H1 (cell line): ENCODE results near the gene GABARAPL1. TPM values are rescaled to one million over a fixed set of nuclear protein-coding genes. Genes with fewer than 3 reads are reported as not detected.

Experiments
- ASH2L ChIP-seq: fragments of 200-600, 300-600 bp; sonication (generic); IDR thresholded peaks from one replicate; pipeline ENCODE4 v1.7.1; 2017; ENCODE audit warnings: low read length
- EGR1 ChIP-seq: IDR thresholded peaks from 2 replicates; pipeline ENCODE4 v1.6.1; 2011; ENCODE audit warnings: low read depth, low read length, borderline replicate concordance
- FOSL1 ChIP-seq: IDR thresholded peaks from 2 replicates; pipeline ENCODE4 v1.6.1; 2011; ENCODE audit warnings: mild to moderate bottlenecking, low read depth, low read length, moderate library complexity; ENCODE audit not compliant: insufficient read depth
- HDAC2 ChIP-seq, 2 experiments: fragments of 300-600 bp in 1 of 2; sonication (generic) in 1 of 2; IDR thresholded peaks; 2 replicates each; pipeline ENCODE4 v1.6.1; 2011 to 2012; ENCODE audit warnings: low read depth in 2 of 2, low read length in 2 of 2, mild to moderate bottlenecking in 2 of 2, moderate library complexity in 2 of 2, borderline replicate concordance in 1 of 2, inconsistent platforms in 1 of 2
- KDM5A ChIP-seq: fragments of 200-600 bp; IDR thresholded peaks from 2 replicates; pipeline ENCODE4 v1.7.1; 2012; ENCODE audit warnings: mild to moderate bottlenecking, low read length, inconsistent platforms, mixed read lengths
- POLR2AphosphoS5 ChIP-seq: IDR thresholded peaks from 2 replicates; pipeline ENCODE4 v1.6.1; 2011; ENCODE audit warnings: low read depth, low read length
- TBP ChIP-seq: IDR thresholded peaks from 2 replicates; pipeline ENCODE4 v1.6.1; 2011; ENCODE audit warnings: low read depth, low read length, improper control_type of control experiment
- polyA plus RNA-seq, 7 experiments: library from polyadenylated mRNA; depleted of rRNA in 3 of 7; stranded (reverse) in 5 of 7; unstranded in 2 of 7; fragments of >200 nt in 5 of 7; fragments of 200-250 nt in 2 of 7; gene quantifications; 1 replicate in 5 of 7; 2 replicates in 1 of 7; 4 replicates in 1 of 7; pipeline versions ENCODE4 v1.2.1 to v1.2.3, GENCODE V29; 2011 to 2013; ENCODE audit warnings: missing spikeins in 2 of 7, mixed read lengths in 2 of 7
- total RNA-seq: library from RNA; stranded (reverse); fragmentation: NEBNext Ultra II Directional; extraction: Animal tissue kit (Norgen Biotek cat#: 25700); gene quantifications from 2 replicates; pipeline ENCODE4 v1.2.1, GENCODE V29; 2021

GABARAPL1 gene
- total and polyA plus RNA-seq, 2 of the 8 experiments (the other 6 are each of a cell fraction or from before 2014, with no cell fraction given): 56.1 to 87.9 TPM

DNA sequence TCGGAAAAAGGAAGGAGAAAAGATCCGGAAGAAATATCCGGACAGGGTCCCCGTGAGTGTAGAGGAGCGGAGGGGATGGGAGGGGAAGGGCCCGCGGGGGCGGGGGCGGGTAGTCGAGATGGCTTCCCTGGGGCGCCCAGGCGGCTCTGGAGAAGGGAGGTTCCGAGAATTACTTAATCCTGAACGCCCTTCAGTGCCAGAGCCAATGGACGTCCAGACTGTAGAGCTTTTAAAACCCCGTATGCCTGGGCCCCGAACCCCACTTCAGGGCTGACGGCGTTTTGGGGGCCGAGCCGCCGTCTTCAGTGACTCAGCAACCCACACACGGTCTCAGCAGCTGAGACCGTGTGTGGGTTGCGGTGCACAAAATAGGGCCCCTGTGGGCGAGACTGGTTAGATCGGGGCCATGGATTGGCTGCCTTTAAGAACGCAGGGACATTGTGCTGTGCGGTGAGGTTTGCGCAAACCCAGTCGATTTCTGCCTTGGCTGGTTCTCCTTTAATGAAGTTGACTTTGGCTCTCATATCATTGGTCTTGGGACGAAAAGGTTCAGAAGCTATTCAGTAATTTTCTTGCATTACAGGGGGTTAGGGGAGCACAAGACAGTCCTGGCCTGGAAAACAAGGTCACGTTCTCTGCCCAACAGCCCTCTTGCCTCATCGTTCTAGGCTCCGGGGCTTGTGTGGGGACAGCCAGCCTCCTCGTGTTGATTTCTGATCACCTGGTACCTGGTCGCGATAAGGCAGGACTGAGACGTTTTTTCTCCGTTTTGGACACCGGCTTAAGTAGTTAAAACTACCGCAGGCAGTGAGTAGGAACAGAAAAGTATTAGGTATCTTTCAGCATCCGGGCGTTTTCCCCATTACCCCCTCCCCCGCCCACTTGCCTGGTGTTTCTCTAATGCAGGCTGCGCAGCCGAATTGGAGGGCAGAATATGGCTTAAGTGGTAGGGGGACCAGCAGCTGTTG is 775 bp downstream of the GABARAPL1 start (continued):
- no peak for TF ChIP-seq ASH2L
- no peak for TF ChIP-seq EGR1
- no peak for TF ChIP-seq KDM5A
- no peak for TF ChIP-seq HDAC2 (IDR thresholded peaks at IDR 0.05; ENCODE audit: borderline replicate concordance in 1 of 2, low read depth in 2 of 2, low read length in 2 of 2)
- peak; percentile 13 for TF ChIP-seq POLR2AphosphoS5
- 0 out of 2 replicates have a peak, but pooled peaks have one; percentile 8 for TF ChIP-seq TBP
- TF ChIP-seq FOSL1: no peak
